ENCODE data around the gene SUGCT. TPM values are rescaled to one million over a fixed set of nuclear protein-coding genes. Genes with fewer than 3 reads are reported as not detected.

Gene SUGCT
- total RNA-seq, 1 donor from 2014 or later = 7.1 TPM

GRCh38 chr7:40880581-40880980, 745.8 kb downstream of the SUGCT start:
- H3K4me3 Mint-ChIP-seq = no peak overlapping the region
- H3K9me3 Mint-ChIP-seq = peaks cover 9% of the 10 kb centered on the region
- peaks cover 12% of the 10 kb centered on the region for H3K4me1 Mint-ChIP-seq (ENCODE audit: unreplicated experiment)
- no peak overlapping the region for H3K27ac Mint-ChIP-seq
- no peak for DNase-seq (ENCODE audit: extremely low spot score, unreplicated experiment)
- H3K27me3 Mint-ChIP-seq = no peaks in the 10 kb centered on the region
- H3K36me3 Mint-ChIP-seq = no peaks in the 10 kb centered on the region
- no peak for TF ChIP-seq CTCF (conservative IDR thresholded peaks at IDR 0.05)

- TF ChIP-seq CTCF (conservative IDR thresholded peaks at IDR 0.05) = no peak
- DNase-seq (ENCODE audit: extremely low spot score, unreplicated experiment) = no peak
- no peak overlapping the region for H3K27ac Mint-ChIP-seq
- H3K27me3 Mint-ChIP-seq = no peaks in the 10 kb centered on the region
- peaks cover 14% of the 10 kb centered on the region for H3K4me1 Mint-ChIP-seq (ENCODE audit: unreplicated experiment)
- no peak overlapping the region for H3K4me3 Mint-ChIP-seq
- H3K9me3 Mint-ChIP-seq = peaks cover 9% of the 10 kb centered on the region
- no peaks in the 10 kb centered on the region for H3K36me3 Mint-ChIP-seq
These were observed 746.7 kb downstream of the SUGCT start for GRCh38 chr7:40881405-40881926.

GRCh38 chr7:40882071-40882658, 747.4 kb downstream of the SUGCT start:
- H3K36me3 Mint-ChIP-seq = no peaks in the 10 kb centered on the region
- H3K9me3 Mint-ChIP-seq = peaks cover 12% of the 10 kb centered on the region
- no peak overlapping the region for H3K4me3 Mint-ChIP-seq
- DNase-seq (ENCODE audit: extremely low spot score, unreplicated experiment) = no peak
- peaks cover 14% of the 10 kb centered on the region for H3K4me1 Mint-ChIP-seq (ENCODE audit: unreplicated experiment)
- TF ChIP-seq CTCF (conservative IDR thresholded peaks at IDR 0.05) = no peak
- no peak overlapping the region for H3K27ac Mint-ChIP-seq
- H3K27me3 Mint-ChIP-seq = no peaks in the 10 kb centered on the region

- Mint-ChIP-seq H3K4me1 (ENCODE audit: unreplicated experiment) (peaks cover 14% of the 10 kb centered on the region), H3K36me3 (no peaks in the 10 kb centered on the region), H3K9me3 (peaks cover 9% of the 10 kb centered on the region), H3K4me3 (no peak overlapping the region), H3K27me3 (no peaks in the 10 kb centered on the region), H3K27ac (no peak overlapping the region)
- TF ChIP-seq CTCF (conservative IDR thresholded peaks at IDR 0.05) = no peak
- no peak for DNase-seq (ENCODE audit: extremely low spot score, unreplicated experiment)
These were observed 749.0 kb downstream of the SUGCT start for GRCh38 chr7:40883826-40884225.

GRCh38 chr7:40884241-40884640, 749.4 kb downstream of the SUGCT start:
- TF ChIP-seq CTCF (conservative IDR thresholded peaks at IDR 0.05) = no peak
- no peak overlapping the region for H3K4me3 Mint-ChIP-seq
- no peaks in the 10 kb centered on the region for H3K36me3 Mint-ChIP-seq
- peaks cover 14% of the 10 kb centered on the region for H3K4me1 Mint-ChIP-seq (ENCODE audit: unreplicated experiment)
- no peaks in the 10 kb centered on the region for H3K27me3 Mint-ChIP-seq
- DNase-seq (ENCODE audit: extremely low spot score, unreplicated experiment) = no peak
- H3K27ac Mint-ChIP-seq = no peak overlapping the region
- H3K9me3 Mint-ChIP-seq = peaks cover 9% of the 10 kb centered on the region

All from type B pancreatic cell (in vitro differentiated cells).